IMR-90 (cell line): ENCODE measurements around the gene SNAPC2. TPM values are rescaled to one million over a fixed set of nuclear protein-coding genes. Genes with fewer than 3 reads are reported as not detected.

ENCODE experiments used
- ATAC-seq: fragments of 200-7000 bp; cut with Tn5 transposase; 2 replicates; pipeline ENCODE4 v1.9.1; 2020; ENCODE audit warnings: low read depth, mild to moderate bottlenecking, moderate library complexity
- BruUV-seq: library from RNA; stranded (reverse); fragments of 400-500 nt; replicated peaks from 2 replicates; lab custom pipeline; 2021; lab: Mats Ljungman, UMichigan
- CTCF ChIA-PET: fragments of 300-600 bp; formaldehyde crosslinking; extraction: SDS; loops from one replicate; lab custom pipeline; 2021; ENCODE audit warnings: antibody characterized with exemption; lab: Yijun Ruan, JAX
- POLR2A ChIA-PET: fragments of 300-600 bp; sonication (Branson Sonifier 250); formaldehyde crosslinking; loops from one replicate; lab custom pipeline; 2022; ENCODE audit warnings: antibody characterized with exemption; ENCODE audit not compliant: unreplicated experiment; lab: Charles Lee
- DNase-seq: peaks from one replicate; pipeline ENCODE4 v3.0.0; 2013
- H2AFZ ChIP-seq: replicated peaks from 2 replicates; pipeline ENCODE3; 2013; ENCODE audit warnings: low read length, mild to moderate bottlenecking; ENCODE audit not compliant: poor library complexity
- H2AK5ac ChIP-seq: 2 replicates; pipeline ENCODE4 v1.6.1; 2013; ENCODE audit warnings: low read depth, low read length, inconsistent platforms
- H2AK9ac ChIP-seq: replicated peaks from 2 replicates; pipeline ENCODE3; 2013; ENCODE audit warnings: mild to moderate bottlenecking, low read depth, low read length, moderate library complexity; ENCODE audit not compliant: poor library complexity
- H2BK120ac ChIP-seq: 2 replicates; pipeline ENCODE4 v1.6.1; 2013; ENCODE audit warnings: low read depth, low read length, inconsistent platforms
- H2BK15ac ChIP-seq: 3 replicates; pipeline ENCODE4 v1.6.1; 2013; ENCODE audit warnings: low read depth, low read length, inconsistent platforms
- H2BK20ac ChIP-seq: 2 replicates; pipeline ENCODE4 v1.6.1; 2013; ENCODE audit warnings: low read depth, mild to moderate bottlenecking, inconsistent platforms, low read length, moderate library complexity
- H2BK5ac ChIP-seq: 2 replicates; pipeline ENCODE4 v1.6.1; 2013; ENCODE audit warnings: mild to moderate bottlenecking, low read depth, low read length, inconsistent platforms; ENCODE audit not compliant: poor library complexity, severe bottlenecking
- H3K14ac ChIP-seq: replicated peaks from 2 replicates; pipeline ENCODE4 v1.6.1; 2013; ENCODE audit warnings: low read depth, low read length, inconsistent platforms
- H3K18ac ChIP-seq: 2 replicates; pipeline ENCODE4 v1.6.1; 2013; ENCODE audit warnings: low read depth, low read length, control low read depth
- H3K23ac ChIP-seq: 2 replicates; pipeline ENCODE4 v1.6.1; 2013; ENCODE audit warnings: low read depth, low read length, inconsistent platforms
- H3K27ac ChIP-seq: 2 replicates; pipeline ENCODE4 v1.5.1; 2013; ENCODE audit warnings: mild to moderate bottlenecking, control low read depth, low read length; ENCODE audit not compliant: insufficient read depth
- H3K27me3 ChIP-seq: 2 replicates; pipeline ENCODE4 v1.6.1; 2013; ENCODE audit warnings: low read length; ENCODE audit not compliant: control insufficient read depth, insufficient read depth
- H3K36me3 ChIP-seq: 2 replicates; pipeline ENCODE4 v1.6.1; 2013; ENCODE audit warnings: low read length, mixed read lengths; ENCODE audit not compliant: control insufficient read depth, insufficient read depth
- H3K4ac ChIP-seq: 2 replicates; pipeline ENCODE4 v1.6.1; 2013; ENCODE audit warnings: low read depth, low read length, inconsistent platforms
- H3K4me1 ChIP-seq: 2 replicates; pipeline ENCODE4 v1.6.1; 2013; ENCODE audit warnings: low read length, mixed read lengths; ENCODE audit not compliant: control insufficient read depth, insufficient read depth
- H3K4me2 ChIP-seq: 2 replicates; pipeline ENCODE4 v1.6.1; 2013; ENCODE audit warnings: low read depth, mild to moderate bottlenecking, control low read depth, low read length, moderate library complexity
- H3K4me3 ChIP-seq: 2 replicates; pipeline ENCODE4 v1.5.1; 2013; ENCODE audit warnings: low read depth, mild to moderate bottlenecking, control low read depth, low read length, moderate library complexity; ENCODE audit not compliant: insufficient read depth
- H3K56ac ChIP-seq: 2 replicates; pipeline ENCODE4 v1.6.1; 2013; ENCODE audit warnings: low read length, inconsistent platforms; ENCODE audit not compliant: insufficient read depth; ENCODE audit errors: extremely low read depth
- H3K79me1 ChIP-seq, 2 experiments: 2 replicates each; pipeline ENCODE4 v1.6.1; 2013; ENCODE audit warnings: low read length in 2 of 2, inconsistent platforms in 1 of 2, low read depth in 1 of 2
- H3K9ac ChIP-seq: 2 replicates; pipeline ENCODE4 v1.6.1; 2013; ENCODE audit warnings: low read depth, low read length, control low read depth
- H3K9me1 ChIP-seq: 2 replicates; pipeline ENCODE4 v1.6.1; 2013; ENCODE audit warnings: low read length, inconsistent platforms; ENCODE audit not compliant: insufficient read depth
- H3K9me3 ChIP-seq: 2 replicates; pipeline ENCODE4 v1.6.1; 2013; ENCODE audit warnings: low read length; ENCODE audit not compliant: control insufficient read depth, insufficient read depth
- H4K20me1 ChIP-seq: 2 replicates; pipeline ENCODE4 v1.6.1; 2013; ENCODE audit warnings: low read length, inconsistent platforms; ENCODE audit not compliant: insufficient read depth
- H4K5ac ChIP-seq: 2 replicates; pipeline ENCODE4 v1.6.1; 2013; ENCODE audit warnings: mild to moderate bottlenecking, low read depth, low read length, control low read depth
- H4K8ac ChIP-seq, 2 experiments: 2 replicates each; pipeline ENCODE4 v1.6.1; 2013; ENCODE audit warnings: low read depth in 2 of 2, low read length in 2 of 2, control low read depth in 1 of 2, inconsistent platforms in 1 of 2
- H4K91ac ChIP-seq: 2 replicates; pipeline ENCODE4 v1.6.1; 2013; ENCODE audit warnings: low read depth, low read length, inconsistent platforms; ENCODE audit not compliant: insufficient read depth
- CHD1 ChIP-seq: IDR thresholded peaks from 2 replicates; pipeline ENCODE4 v1.6.1; 2012; ENCODE audit warnings: low read depth, low read length, improper control_type of control experiment
- CTCF ChIP-seq: conservative IDR thresholded peaks from 2 replicates; pipeline ENCODE4 v1.5.1; 2012; ENCODE audit warnings: mild to moderate bottlenecking, low read depth, low read length, improper control_type of control experiment
- FOS ChIP-seq: fragments of 150-350 bp; IDR thresholded peaks from 2 replicates; pipeline ENCODE4 v1.6.1; 2016; ENCODE audit warnings: low read depth, low read length
- MAZ ChIP-seq: IDR thresholded peaks from 2 replicates; pipeline ENCODE4 v1.6.1; 2012; ENCODE audit warnings: low read depth, mild to moderate bottlenecking, low read length, improper control_type of control experiment, moderate library complexity, borderline replicate concordance
- MXI1 ChIP-seq: IDR thresholded peaks from 2 replicates; pipeline ENCODE4 v1.6.1; 2012; ENCODE audit warnings: low read depth, mild to moderate bottlenecking, low read length, moderate library complexity, borderline replicate concordance
- POLR2A ChIP-seq: IDR thresholded peaks from 2 replicates; pipeline ENCODE4 v1.6.1; 2012; ENCODE audit warnings: mild to moderate bottlenecking, low read depth, low read length
- RAD21 ChIP-seq: IDR thresholded peaks from 2 replicates; pipeline ENCODE4 v1.6.1; 2012; ENCODE audit warnings: low read length, improper control_type of control experiment
- SMC3 ChIP-seq: fragments of 150-350 bp; IDR thresholded peaks from 2 replicates; pipeline ENCODE4 v1.6.1; 2016; ENCODE audit warnings: low read depth, mild to moderate bottlenecking, antibody characterized with exemption, low read length, moderate library complexity
- WGBS, 2 experiments: methylation state at CpG; one replicate each; pipeline versions ENCODE4 v1.1.5 to v1.1.7; 2013; ENCODE audit warnings: missing lambda C conversion rate in 2 of 2; ENCODE audit not compliant: insufficient read length in 1 of 2; ENCODE audit errors: extremely low coverage in 2 of 2; 5-methylcytosine and 5-hydroxymethylcytosine counted together
- dilution Hi-C: fragments of 300-500 bp; cut with HindIII; formaldehyde crosslinking; loops from one replicate; pipeline ENCODE4 v1.14.3; 2018; ENCODE audit warnings: low sequenced_read_pairs; ENCODE audit not compliant: unreplicated experiment
- in situ Hi-C: fragments of 300-500 bp; cut with MboI; formaldehyde crosslinking; loops from 3 replicates; pipeline ENCODE4 v1.14.3; 2019; ENCODE audit warnings: low sequenced_read_pairs, inconsistent platforms, mixed read lengths
- intact Hi-C: fragments of 100-400 bp; cut with micrococcal nuclease; formaldehyde crosslinking; loops from 2 replicates; pipeline ENCODE4 v1.10.0; 2022
- polyA plus RNA-seq, 3 experiments: library from polyadenylated mRNA; depleted of rRNA; stranded (reverse); fragments of >200 nt; gene quantifications; 2 replicates each; pipeline ENCODE4 v1.2.3, GENCODE V29; 2012; ENCODE audit warnings: low replicate concordance in 1 of 3
- total RNA-seq: library from RNA; depleted of rRNA; stranded (reverse); fragments of >200 nt; gene quantifications from 2 replicates; pipeline ENCODE4 v1.2.3, GENCODE V29; 2012

Gene SNAPC2
- total and polyA plus RNA-seq, 2 of the 4 experiments (the other 2 are of a cell fraction) = 12.5 to 29.2 TPM

- peaks cover 28% of the 10 kb centered on the region for H3K4me1 ChIP-seq
- H2BK120ac ChIP-seq = no peak overlapping the region
- H4K91ac ChIP-seq = no peak overlapping the region
- H3K9me3 ChIP-seq = no peaks in the 10 kb centered on the region
- H3K4me2 ChIP-seq = peak overlapping the region; percentile 93
- peaks cover 12% of the 10 kb centered on the region; the same call in 1 of the 2 replicates for H3K9me1 ChIP-seq
- ChIA-PET POLR2A (no interaction called here), CTCF (no interaction called here)
- in situ Hi-C loops (no loop called here), intact Hi-C loops (no loop called here), dilution Hi-C loops (no loop called here)
- no peak overlapping the region for H3K56ac ChIP-seq
- ATAC-seq (peak; percentile 38), DNase-seq (peak; percentile 73)
- peak overlapping the region; percentile 53 for H3K4me3 ChIP-seq
- peak overlapping the region; percentile 77 for H2AK9ac ChIP-seq
- H2BK5ac ChIP-seq = no peak overlapping the region
- H3K14ac ChIP-seq = no peak overlapping the region
- no peak overlapping the region for H4K5ac ChIP-seq
- BruUV-seq = no TSS peak
- H4K8ac ChIP-seq = no peak overlapping the region
- H2AK5ac ChIP-seq = no peak overlapping the region
- no peak overlapping the region for H3K9ac ChIP-seq
- no peaks in the 10 kb centered on the region for H3K27me3 ChIP-seq
- WGBS, 2 experiments = 1% methylated on average over 55 of the region's 98 CpGs; no CpG with 5 or more reads in 1 of the 2 experiments
- H3K36me3 ChIP-seq = peaks cover 7% of the 10 kb centered on the region
- H3K79me1 ChIP-seq = peaks cover 2 to 25% of the 10 kb centered on the region in 2 experiments; a peak in 2 of 4 replicates
- H3K18ac ChIP-seq = no peak overlapping the region
- peak overlapping the region; percentile 89 for H2AFZ ChIP-seq
- H3K4ac ChIP-seq = no peak overlapping the region
- TF ChIP-seq FOS (no peak), POLR2A (no peak), MAZ (peak; percentile 53; the same call in 1 of the 2 replicates), RAD21 (peak; percentile 59), CTCF (peak; percentile 93), SMC3 (peak; percentile 57), MXI1 (peak; percentile 76; the same call in 1 of the 2 replicates), CHD1 (no peak)
- no peak overlapping the region; the same call in 1 of the 2 replicates for H3K27ac ChIP-seq
- no peak overlapping the region for H2BK20ac ChIP-seq
- H3K23ac ChIP-seq = no peak overlapping the region
- H4K20me1 ChIP-seq = peaks cover 26% of the 10 kb centered on the region
- H2BK15ac ChIP-seq = no peak overlapping the region
Observed at GRCh38 chr19:7925171-7925851, 5.2 kb downstream of the SNAPC2 start.
